PC-3 (cell line): ENCODE results near the gene TRPM2. TPM values are rescaled to one million over a fixed set of nuclear protein-coding genes. Genes with fewer than 3 reads are reported as not detected.

ENCODE experiments used
- ATAC-seq: fragments of 200-7000 bp; cut with Tn5 transposase; 2 replicates; pipeline ENCODE4 v1.9.1; 2020; ENCODE audit warnings: mild to moderate bottlenecking, moderate library complexity
- BruUV-seq: library from RNA; stranded (reverse); fragments of 400-500 nt; replicated peaks from 2 replicates; lab custom pipeline; 2021; lab: Mats Ljungman, UMichigan
- CTCF ChIA-PET: fragments of 300-600 bp; sonication (Branson Sonifier 250); formaldehyde crosslinking; loops from one replicate; lab custom pipeline; 2022; ENCODE audit warnings: antibody characterized with exemption; lab: Charles Lee
- POLR2A ChIA-PET: fragments of 300-600 bp; sonication (Branson Sonifier 250); formaldehyde crosslinking; loops from one replicate; lab custom pipeline; 2022; ENCODE audit warnings: antibody characterized with exemption; ENCODE audit not compliant: unreplicated experiment; lab: Charles Lee
- DNase-seq: peaks from one replicate; pipeline ENCODE4 v3.0.0-alpha.2; 2015
- H2AFZ ChIP-seq: fragments of 300-600 bp; sonication (generic); 2 replicates; pipeline ENCODE4 v1.6.0; 2016; ENCODE audit warnings: antibody characterized with exemption, low read length
- H3F3A ChIP-seq: fragments of 300-600 bp; sonication (generic); one replicate; pipeline ENCODE4 v1.6.0; 2017; ENCODE audit warnings: antibody characterized with exemption, low read length, control low read depth, mild to moderate bottlenecking; ENCODE audit not compliant: unreplicated experiment
- H3K27ac ChIP-seq: fragments of 300-600 bp; sonication (generic); 2 replicates; pipeline ENCODE4 v1.5.1; 2016; ENCODE audit warnings: mild to moderate bottlenecking, low read length
- H3K27me3 ChIP-seq: fragments of 300-600 bp; sonication (generic); 2 replicates; pipeline ENCODE4 v1.6.1; 2016; ENCODE audit warnings: low read length, mixed read lengths
- H3K36me3 ChIP-seq: fragments of 300-600 bp; sonication (generic); 2 replicates; pipeline ENCODE4 v1.6.1; 2016; ENCODE audit warnings: low read depth, mixed run types, low read length, mixed read lengths
- H3K4me1 ChIP-seq: fragments of 300-600 bp; sonication (generic); 2 replicates; pipeline ENCODE4 v1.5.1; 2016; ENCODE audit warnings: low read length; ENCODE audit not compliant: insufficient read depth
- H3K4me2 ChIP-seq: fragments of 300-600 bp; sonication (generic); 2 replicates; pipeline ENCODE4 v1.6.0; 2016; ENCODE audit warnings: low read length
- H3K4me3 ChIP-seq: fragments of 300-600 bp; sonication (generic); 2 replicates; pipeline ENCODE4 v1.5.1; 2016; ENCODE audit warnings: mild to moderate bottlenecking, low read length, mixed read lengths
- H3K79me2 ChIP-seq: fragments of 300-600 bp; sonication (generic); 2 replicates; pipeline ENCODE4 v1.6.1; 2017; ENCODE audit warnings: low read length, mixed read lengths
- H3K9ac ChIP-seq: fragments of 300-600 bp; sonication (generic); 2 replicates; pipeline ENCODE4 v1.6.0; 2016; ENCODE audit warnings: mild to moderate bottlenecking, low read length
- H3K9me2 ChIP-seq: fragments of 300-600 bp; sonication (generic); replicated peaks from 2 replicates; pipeline ENCODE4 v1.6.1; 2016; ENCODE audit warnings: mixed run types, low read length, mixed read lengths
- H3K9me3 ChIP-seq: fragments of 300-600 bp; sonication (generic); 2 replicates; pipeline ENCODE4 v1.6.1; 2016; ENCODE audit warnings: low read length, mixed read lengths
- H4K20me1 ChIP-seq: fragments of 300-600 bp; sonication (generic); 2 replicates; pipeline ENCODE4 v1.6.1; 2016; ENCODE audit warnings: low read length, mixed read lengths
- CTCF ChIP-seq: fragments of 300-600 bp; sonication (generic); conservative IDR thresholded peaks from 2 replicates; pipeline ENCODE4 v1.5.1; 2017; ENCODE audit warnings: antibody characterized with exemption, low read depth, mild to moderate bottlenecking, low read length
- EZH2 ChIP-seq: fragments of 300-600 bp; sonication (generic); IDR thresholded peaks from one replicate; pipeline ENCODE4 v1.6.1; 2017; ENCODE audit warnings: antibody characterized with exemption, mild to moderate bottlenecking, low read length; ENCODE audit not compliant: unreplicated experiment
- EZH2phosphoT487 ChIP-seq: fragments of 300-600 bp; sonication (generic); IDR thresholded peaks from 2 replicates; pipeline ENCODE4 v1.6.1; 2018; ENCODE audit warnings: mild to moderate bottlenecking, antibody characterized with exemption, low read length, borderline replicate concordance
- intact Hi-C: fragments of 100-400 bp; cut with micrococcal nuclease; formaldehyde crosslinking; loops from 2 replicates; pipeline ENCODE4 v1.9.0; 2023
- total RNA-seq: library from RNA; depleted of rRNA; stranded (reverse); fragments of >200 nt; gene quantifications from 2 replicates; pipeline ENCODE4 v1.2.3, GENCODE V29; 2014

TRPM2 gene
- total RNA-seq, 1 experiment from 2014 or later = 50.0 TPM

- Histone ChIP-seq H3K4me1 (no peaks in the 10 kb centered on the region; the same call in 1 of the 2 replicates), H3K27ac (no peak overlapping the region), H3F3A (peaks cover 4% of the 10 kb centered on the region), H2AFZ (no peak overlapping the region), H3K9ac (no peak overlapping the region), H3K79me2 (peaks cover 30% of the 10 kb centered on the region), H3K36me3 (peaks cover 7% of the 10 kb centered on the region; the same call in 1 of the 2 replicates), H3K4me3 (no peak overlapping the region), H3K27me3 (no peaks in the 10 kb centered on the region), H4K20me1 (no peaks in the 10 kb centered on the region), H3K4me2 (no peak overlapping the region), H3K9me2 (no peaks in the 10 kb centered on the region), H3K9me3 (peaks cover 6% of the 10 kb centered on the region; the same call in 1 of the 2 replicates)
- CTCF ChIA-PET = no interaction called here
- POLR2A ChIA-PET = interaction anchor here (0.7 kb wide), 1 partner anchor 66 kb away, joined by 3 read pairs; no protein-coding TSS in a partner anchor
- ATAC-seq (no peak), DNase-seq (no peak)
- BruUV-seq = no TSS peak
- intact Hi-C loops = no loop called here
- TF ChIP-seq CTCF (no peak), EZH2 (no peak), EZH2phosphoT487 (no peak)
Measured at GRCh38 chr21:44432841-44433790, 79.7 kb downstream of the TRPM2 start.

- Histone ChIP-seq H3K4me2 (no peak overlapping the region), H3K9me3 (peaks cover 6% of the 10 kb centered on the region; the same call in 1 of the 2 replicates), H3K4me3 (no peak overlapping the region), H3K27ac (no peak overlapping the region), H3K36me3 (peaks cover 7% of the 10 kb centered on the region; the same call in 1 of the 2 replicates), H2AFZ (no peak overlapping the region), H4K20me1 (no peaks in the 10 kb centered on the region), H3K9ac (no peak overlapping the region), H3K4me1 (no peaks in the 10 kb centered on the region; the same call in 1 of the 2 replicates), H3F3A (peaks cover under 1% of the 10 kb centered on the region), H3K9me2 (no peaks in the 10 kb centered on the region), H3K27me3 (no peaks in the 10 kb centered on the region), H3K79me2 (peaks cover 30% of the 10 kb centered on the region)
- TF ChIP-seq CTCF (no peak), EZH2phosphoT487 (no peak), EZH2 (no peak)
- no TSS peak for BruUV-seq
- ATAC-seq (no peak), DNase-seq (no peak)
- POLR2A ChIA-PET = interaction anchor here (0.7 kb wide), 1 partner anchor 65 kb away, joined by 3 read pairs; no protein-coding TSS in a partner anchor
- CTCF ChIA-PET = no interaction called here
- intact Hi-C loops = no loop called here
Measured at GRCh38 chr21:44433791-44434567, 80.6 kb downstream of the TRPM2 start.
